ENCODE data around the gene GPC6. TPM values are rescaled to one million over a fixed set of nuclear protein-coding genes. Genes with fewer than 3 reads are reported as not detected.

The GPC6 gene
- total and polyA plus RNA-seq, 9 of the 15 experiments (the other 6 are each of a cell fraction or from before 2014, with no cell fraction given), result under 0.01 to 0.20 (median 0.01) TPM; not detected in 4

DNA sequence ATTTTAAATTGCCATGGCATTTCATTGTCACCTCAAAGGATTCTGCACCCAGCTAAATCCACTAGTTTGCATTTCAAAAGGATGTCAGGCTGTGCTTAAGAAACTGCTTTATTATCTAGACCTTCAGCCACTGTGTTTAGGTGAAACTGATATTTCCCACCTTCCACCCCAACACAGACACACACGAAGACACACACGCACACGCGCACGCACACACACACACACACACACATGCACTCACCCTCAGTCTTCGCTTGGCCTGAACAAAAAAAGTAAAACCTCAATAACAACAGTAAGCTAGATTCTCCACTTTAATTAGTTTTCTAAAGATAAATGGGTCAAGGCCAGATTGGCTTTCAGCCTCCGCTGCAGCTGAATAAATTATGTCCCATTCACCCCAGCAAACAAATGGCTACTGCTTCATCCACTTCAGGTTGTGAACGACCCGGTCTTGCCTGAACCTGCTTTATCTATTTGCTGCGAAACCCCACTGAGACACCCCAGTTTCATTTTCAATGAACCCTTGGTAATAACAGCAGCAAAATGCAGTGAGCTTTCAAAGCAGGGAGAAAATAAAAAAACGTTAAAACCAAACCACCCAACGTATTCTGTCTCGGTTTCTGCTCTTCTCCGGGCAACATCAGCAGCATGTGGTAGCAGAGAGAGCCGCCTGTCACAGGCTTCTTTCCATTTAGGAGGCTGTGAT, 1086.1 kb downstream of the GPC6 start:
- BruUV-seq (replicated peaks), result no TSS peak
- Histone ChIP-seq H3K9me1 (ENCODE audit: control insufficient read depth, insufficient read depth, low read length) (no peaks in the 10 kb centered on the region), H4K20me1 (replicated peaks; ENCODE audit: control insufficient read depth, insufficient read depth, low read length) (no peaks in the 10 kb centered on the region), H3K9ac (ENCODE audit: insufficient read depth in 1 of 2, low read depth in 2 of 2, low read length in 2 of 2) (no peak overlapping the region), H3K36me3 (ENCODE audit: control insufficient read depth, insufficient read depth, low read length) (no peaks in the 10 kb centered on the region), H3K79me2 (ENCODE audit: control insufficient read depth, insufficient read depth, low read length) (no peaks in the 10 kb centered on the region), H2AFZ (ENCODE audit: low read depth, low read length) (no peak overlapping the region), H3K4me2 (ENCODE audit: insufficient read depth, low read length) (no peak overlapping the region), H3K27ac (ENCODE audit: extremely low read depth, low read depth, low read length) (no peak overlapping the region), H3K4me3 (no peak overlapping the region), H3K4me1 (replicated peaks in 1 of 2; ENCODE audit: control insufficient read depth in 2 of 2, insufficient read depth in 2 of 2, low read length in 2 of 2) (no peaks in the 10 kb centered on the region), H3K27me3 (ENCODE audit: control insufficient read depth in 2 of 2, insufficient read depth in 2 of 2, low read length in 2 of 2) (no peaks in the 10 kb centered on the region), H3K9me3 (replicated peaks; ENCODE audit: control insufficient read depth, insufficient read depth, low read depth, low read length) (no peaks in the 10 kb centered on the region)
- no peak for ATAC-seq
- POLR2A ChIA-PET, result no interaction called here
- TF ChIP-seq, protein P1, sequence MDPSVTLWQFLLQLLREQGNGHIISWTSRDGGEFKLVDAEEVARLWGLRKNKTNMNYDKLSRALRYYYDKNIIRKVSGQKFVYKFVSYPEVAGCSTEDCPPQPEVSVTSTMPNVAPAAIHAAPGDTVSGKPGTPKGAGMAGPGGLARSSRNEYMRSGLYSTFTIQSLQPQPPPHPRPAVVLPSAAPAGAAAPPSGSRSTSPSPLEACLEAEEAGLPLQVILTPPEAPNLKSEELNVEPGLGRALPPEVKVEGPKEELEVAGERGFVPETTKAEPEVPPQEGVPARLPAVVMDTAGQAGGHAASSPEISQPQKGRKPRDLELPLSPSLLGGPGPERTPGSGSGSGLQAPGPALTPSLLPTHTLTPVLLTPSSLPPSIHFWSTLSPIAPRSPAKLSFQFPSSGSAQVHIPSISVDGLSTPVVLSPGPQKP (CRISPR knock-in tag; IDR thresholded peaks at IDR 0.05), result no peak
- no peak for TF ChIP-seq FOXA1 (IDR thresholded peaks at IDR 0.05; ENCODE audit: borderline replicate concordance)
- no peak for TF ChIP-seq ZNF12 (CRISPR knock-in tag; IDR thresholded peaks at IDR 0.05)
- TF ChIP-seq, protein P2, sequence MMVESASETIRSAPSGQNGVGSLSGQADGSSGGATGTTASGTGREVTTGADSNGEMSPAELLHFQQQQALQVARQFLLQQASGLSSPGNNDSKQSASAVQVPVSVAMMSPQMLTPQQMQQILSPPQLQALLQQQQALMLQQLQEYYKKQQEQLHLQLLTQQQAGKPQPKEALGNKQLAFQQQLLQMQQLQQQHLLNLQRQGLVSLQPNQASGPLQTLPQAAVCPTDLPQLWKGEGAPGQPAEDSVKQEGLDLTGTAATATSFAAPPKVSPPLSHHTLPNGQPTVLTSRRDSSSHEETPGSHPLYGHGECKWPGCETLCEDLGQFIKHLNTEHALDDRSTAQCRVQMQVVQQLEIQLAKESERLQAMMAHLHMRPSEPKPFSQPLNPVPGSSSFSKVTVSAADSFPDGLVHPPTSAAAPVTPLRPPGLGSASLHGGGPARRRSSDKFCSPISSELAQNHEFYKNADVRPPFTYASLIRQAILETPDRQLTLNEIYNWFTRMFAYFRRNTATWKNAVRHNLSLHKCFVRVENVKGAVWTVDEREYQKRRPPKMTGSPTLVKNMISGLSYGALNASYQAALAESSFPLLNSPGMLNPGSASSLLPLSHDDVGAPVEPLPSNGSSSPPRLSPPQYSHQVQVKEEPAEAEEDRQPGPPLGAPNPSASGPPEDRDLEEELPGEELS (CRISPR knock-in tag; IDR thresholded peaks at IDR 0.05; ENCODE audit: borderline replicate concordance), result no peak
- no peak for TF ChIP-seq NR2C2 (CRISPR knock-in tag; IDR thresholded peaks at IDR 0.05)
- TF ChIP-seq NR2C2 (tag; IDR thresholded peaks at IDR 0.05), result no peak
- TF ChIP-seq SNIP1 (IDR thresholded peaks at IDR 0.05; ENCODE audit: low read depth), result no peak
- no peak for DNase-seq (ENCODE audit: extremely low read depth in 1 of 4, low spot score in 3 of 4)
- 2% methylated on average over 15 of the region's 15 CpGs for WGBS (ENCODE audit: insufficient coverage, low coverage, missing lambda C conversion rate)
- no peak for FAIRE-seq
- CTCF ChIA-PET (ENCODE audit: low intra/inter-chr PET ratio), result no interaction called here
- in situ Hi-C loops (cut with MboI), result no loop called here
- intact Hi-C loops (cut with micrococcal nuclease), result no loop called here
